DND-41 (cell line): ENCODE results near the gene RNF157.

ENCODE experiments used
- CTCF ChIP-seq: IDR thresholded peaks from 2 replicates; pipeline ENCODE4 v1.5.1; 2012; ENCODE audit warnings: borderline replicate concordance, low read length, moderate library complexity, mild to moderate bottlenecking; ENCODE audit not compliant: poor library complexity, severe bottlenecking; ENCODE audit errors: extremely low read depth
- EZH2 ChIP-seq: IDR thresholded peaks from 3 replicates; pipeline ENCODE4 v1.6.1; 2012; ENCODE audit warnings: borderline replicate concordance, low read depth, mild to moderate bottlenecking, moderate library complexity, low read length, inconsistent platforms; ENCODE audit not compliant: severe bottlenecking

- TF ChIP-seq CTCF (no peak), EZH2 (no peak)
Measured at GRCh38 chr17:76270770-76271668, 30.7 kb upstream of the RNF157 start.
